CMK (cell line): ENCODE measurements around the gene FXYD1.
A peak's percentile ranks its signal among the peaks of the same experiment; 100 is the strongest.
"Not testable (repeated sequence)": the region's sequence is repeated elsewhere in the genome, so short reads cannot be mapped to it uniquely, and the experiment has no call there.

Experiments
- DNase-seq: peaks from one replicate; pipeline ENCODE4 v3.0.0-alpha.2; 2010; ENCODE audit warnings: low read depth

The FXYD1 gene

DNA sequence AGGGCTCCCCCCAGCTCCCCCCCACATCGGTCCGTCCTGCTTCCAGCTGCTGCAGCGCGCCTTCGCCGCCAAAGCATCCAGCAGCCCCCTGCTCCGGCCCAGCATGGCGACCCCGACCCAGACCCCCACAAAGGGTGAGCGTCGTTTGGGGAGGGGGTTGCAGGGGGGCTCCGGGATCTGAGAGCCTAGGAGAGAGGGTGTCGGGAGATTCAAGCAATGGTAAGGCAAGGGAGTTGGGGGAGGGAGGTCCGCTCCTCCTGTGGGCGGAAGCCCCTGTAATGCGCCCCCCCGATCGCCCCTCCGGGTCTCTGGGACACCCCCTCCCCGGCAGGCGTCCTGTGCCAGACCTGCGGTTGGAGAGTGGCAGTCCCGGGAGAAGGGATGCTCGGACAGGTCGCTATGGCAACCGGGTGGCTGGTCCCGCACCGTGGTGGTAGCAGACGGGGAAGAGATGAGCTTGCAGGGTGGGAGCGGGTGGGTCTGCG, 4.6 kb downstream of the FXYD1 start, which contains the start of gene FXYD7:
TSS of gene FXYD7 (plus strand) at position 25 of the 485 bp plus-strand sequence. CDS start at position 104, 79 bp downstream.
- no peak for DNase-seq

- no peak for DNase-seq
Observed at GRCh38 chr19:35143818-35144217, 5.2 kb downstream of the FXYD1 start.

DNA sequence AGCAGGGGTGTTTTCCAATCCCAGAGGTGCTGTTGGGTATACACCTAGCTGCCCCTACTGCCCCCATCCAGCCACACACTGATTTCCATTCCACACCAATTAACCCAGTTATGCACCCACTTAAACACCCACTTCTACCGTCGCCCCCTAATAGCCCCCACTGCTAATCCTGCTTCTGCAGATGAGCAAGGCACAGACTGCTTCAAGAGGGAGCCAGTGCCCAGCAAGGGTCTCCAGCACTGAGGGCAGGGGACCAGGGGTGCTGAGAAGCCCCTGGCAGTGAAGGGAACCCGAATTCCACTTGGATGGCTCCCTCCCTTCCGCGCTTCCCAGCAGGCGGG, 5.6 kb downstream of the FXYD1 start:
- DNase-seq, result no peak

GRCh38 chr19:35144600-35145436, 6.2 kb downstream of the FXYD1 start:
- no peak for DNase-seq

DNA sequence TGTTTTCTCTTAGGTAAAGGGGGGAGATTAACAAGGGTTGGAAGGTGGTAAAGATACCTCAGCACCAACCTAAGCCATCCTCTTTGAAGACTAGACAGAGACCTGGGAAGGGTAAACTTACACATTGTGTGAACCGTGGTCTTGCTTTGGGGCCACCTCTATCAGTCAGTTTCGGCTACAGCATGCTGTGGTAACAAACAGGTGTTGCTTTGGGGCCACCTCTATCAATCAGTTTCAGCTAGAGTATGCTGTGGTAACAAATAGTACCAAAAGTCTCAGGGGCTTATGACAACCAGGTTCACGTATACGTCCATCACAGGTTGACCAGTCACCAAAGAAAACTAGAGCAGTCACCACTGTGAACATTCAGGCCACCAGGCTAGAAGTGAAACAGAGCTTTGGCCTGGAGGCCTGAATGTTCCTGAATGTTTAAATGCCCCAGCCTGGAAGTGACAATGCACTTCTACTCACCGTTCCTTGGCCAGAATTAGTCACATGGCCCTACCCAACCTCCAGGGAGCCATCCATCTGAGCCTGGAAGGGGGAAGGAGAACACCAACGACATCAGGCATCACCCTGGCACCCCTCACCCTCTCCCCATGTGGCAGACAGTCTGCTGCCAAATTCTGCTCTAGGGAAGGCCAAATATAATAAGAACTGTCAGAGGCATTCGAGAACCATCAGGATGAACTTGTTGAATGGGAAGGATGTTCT, 8.3 kb downstream of the FXYD1 start:
- DNase-seq, result no peak

GRCh38 chr19:35149463-35149862, 10.8 kb downstream of the FXYD1 start:
- DNase-seq, result no peak

GRCh38 chr19:35150445-35150844, 11.8 kb downstream of the FXYD1 start:
- DNase-seq, result no peak

DNA sequence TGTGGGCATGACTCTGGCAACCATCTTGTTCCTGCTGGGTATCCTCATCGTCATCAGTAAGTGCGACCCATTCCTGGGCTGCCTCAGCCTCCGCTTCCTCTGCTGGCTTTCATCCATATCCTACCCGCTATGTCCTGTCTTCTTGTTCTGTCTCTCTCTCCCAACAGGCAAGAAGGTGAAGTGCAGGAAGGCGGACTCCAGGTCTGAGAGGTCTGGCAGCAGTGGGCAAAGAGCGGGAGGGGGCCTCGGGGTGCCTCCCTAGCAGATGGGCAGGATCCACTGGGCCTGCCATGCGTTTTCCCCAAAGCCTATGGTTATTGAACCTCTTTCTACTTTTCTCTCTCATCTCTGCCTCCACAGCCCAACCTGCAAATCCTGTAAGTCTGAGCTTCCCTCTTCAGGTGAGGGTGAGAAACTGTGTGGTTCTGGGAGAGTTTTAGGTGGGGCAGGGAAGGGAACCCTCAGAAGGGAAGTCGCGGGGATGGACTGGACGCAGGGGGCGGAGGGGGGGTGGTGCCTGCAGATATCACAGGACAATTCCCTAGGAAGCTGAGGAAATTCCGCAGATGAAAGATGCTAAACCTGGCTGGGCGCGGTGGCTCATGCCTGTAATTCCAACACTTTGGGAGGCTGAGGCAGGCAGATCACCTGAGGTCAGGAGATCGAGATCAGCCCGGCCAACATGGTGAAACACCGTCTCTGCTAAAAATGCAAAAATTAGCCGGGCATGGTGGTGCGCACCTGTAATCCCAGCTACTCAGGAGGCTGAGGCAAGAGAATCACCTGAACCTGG, 12.8 kb downstream of the FXYD1 start:
- DNase-seq, result no peak

DNA sequence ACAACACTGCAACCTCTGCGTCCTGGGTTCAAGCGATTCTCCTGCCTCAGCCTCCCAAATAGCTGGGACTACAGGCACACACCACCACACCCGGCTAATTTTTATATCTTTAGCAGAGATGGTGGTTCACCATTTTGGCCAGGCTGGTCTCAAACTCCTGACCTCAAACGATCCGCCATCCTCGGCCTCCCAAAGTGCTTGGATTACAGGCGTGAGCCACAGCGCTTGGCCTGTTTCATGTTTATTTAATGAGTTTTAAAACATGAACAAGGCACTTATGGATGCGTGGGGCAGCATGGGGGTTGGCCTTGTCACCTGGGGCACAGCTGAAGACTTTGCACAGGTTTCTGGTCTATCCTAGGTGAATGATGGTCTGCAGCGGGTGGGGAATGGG, 14.5 kb downstream of the FXYD1 start:
- not testable (repeated sequence) for DNase-seq

DNA sequence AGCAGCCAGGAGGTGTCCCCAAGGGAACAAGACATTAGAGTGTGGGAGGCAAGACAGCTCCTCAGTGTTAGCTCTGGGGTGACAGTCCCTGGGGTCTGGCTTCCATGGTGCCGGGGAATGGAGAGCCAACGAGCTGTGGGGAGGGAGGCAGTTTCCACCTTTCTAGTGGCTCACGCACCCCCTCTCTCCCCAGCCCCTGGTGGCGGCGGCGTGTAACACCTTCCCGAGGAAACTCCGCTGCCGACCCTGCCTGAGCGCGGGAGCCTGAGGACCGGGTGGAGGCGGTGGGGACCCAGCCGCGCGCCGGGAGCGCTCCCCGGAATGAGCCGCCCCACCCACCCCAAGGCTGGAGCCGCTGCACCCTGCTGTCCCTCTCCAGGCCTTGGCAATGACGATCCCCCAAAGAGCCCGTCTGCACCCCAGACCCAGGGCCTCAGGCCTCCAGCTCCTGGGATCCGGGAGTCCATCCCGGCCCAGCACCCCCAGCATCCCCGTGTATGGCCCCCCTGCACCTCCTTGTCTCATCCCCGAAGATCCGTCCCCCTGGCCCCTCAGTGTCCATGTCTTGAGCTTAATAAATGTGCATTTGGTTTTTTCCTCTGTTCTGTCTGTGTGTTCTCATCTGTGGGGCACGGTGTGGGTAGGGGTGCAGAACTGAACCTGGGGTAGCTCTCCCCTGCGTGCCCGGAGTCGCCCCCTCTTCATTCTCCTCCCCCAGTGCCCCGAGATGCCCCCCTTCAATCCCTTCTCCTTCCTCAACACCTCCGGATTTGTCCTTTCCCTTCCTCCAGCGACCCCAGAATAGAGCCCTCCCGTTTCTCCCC, 15.3 kb downstream of the FXYD1 start:
- DNase-seq, result no peak

DNA sequence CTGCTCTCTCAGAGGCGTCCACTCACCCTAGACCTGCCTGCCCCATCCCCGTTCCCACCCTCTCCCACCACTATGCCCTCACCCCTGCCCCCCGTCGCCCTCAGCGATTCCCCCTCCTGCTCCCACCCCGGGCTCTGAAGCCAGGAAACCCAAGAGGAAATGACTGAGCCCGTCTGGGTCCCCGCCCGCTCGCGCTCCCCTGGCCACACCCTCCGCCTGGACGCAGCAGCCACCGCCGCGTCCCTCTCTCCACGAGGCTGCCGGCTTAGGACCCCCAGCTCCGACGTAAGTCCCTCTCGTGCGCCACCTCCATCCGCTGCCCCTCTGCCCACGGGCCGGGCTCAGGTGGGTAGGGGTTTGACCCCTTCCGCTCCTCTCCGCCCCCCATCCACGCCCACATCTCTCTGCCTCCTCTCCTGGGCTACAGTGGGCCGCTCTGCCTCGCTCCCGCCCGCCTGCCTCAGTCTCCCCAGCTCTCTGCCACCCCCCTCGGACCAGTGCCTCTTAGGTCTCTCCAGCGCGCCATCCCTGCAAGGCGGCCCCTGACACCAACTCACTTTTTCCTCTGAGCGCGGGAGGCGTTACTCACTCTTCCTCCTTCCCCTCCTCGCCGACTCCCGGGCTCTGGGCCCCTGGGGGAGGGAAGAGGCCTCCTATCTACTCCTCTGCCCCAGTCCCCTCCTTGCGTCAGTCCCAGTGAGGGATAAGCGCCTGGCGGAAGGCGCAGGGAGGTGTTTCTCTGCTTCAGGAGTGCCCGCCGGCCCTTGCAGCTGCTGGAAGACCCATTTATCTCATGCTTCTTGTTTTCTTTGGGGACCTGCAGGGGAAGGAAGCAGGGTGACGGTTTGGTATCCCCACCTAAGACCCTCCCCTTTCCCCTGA, 16.1 kb downstream of the FXYD1 start, which contains the start of gene FXYD5:
TSS of gene FXYD5 (plus strand) at position 211 of the 882 bp plus-strand sequence. CDS start 816 bp downstream, outside the sequence.
- peak; percentile 80 for DNase-seq

DNA sequence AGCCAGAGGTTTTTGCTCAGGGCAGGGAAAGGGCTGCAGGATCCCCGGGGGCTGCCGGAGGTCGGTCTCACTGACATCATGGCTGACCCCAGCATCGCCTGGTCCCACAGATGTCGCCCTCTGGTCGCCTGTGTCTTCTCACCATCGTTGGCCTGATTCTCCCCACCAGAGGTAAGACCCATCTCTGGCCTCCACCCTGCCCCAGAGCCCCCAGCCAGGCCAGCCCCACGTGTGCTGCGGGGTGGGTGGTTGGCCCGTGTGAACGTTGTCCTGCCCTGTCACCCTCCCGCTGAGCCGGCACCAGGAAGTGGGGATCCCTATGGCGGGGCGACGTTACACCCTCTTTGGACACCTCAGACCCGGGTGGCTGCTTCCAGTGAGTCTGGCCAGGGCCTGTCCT, 16.8 kb downstream of the FXYD1 start:
- no peak for DNase-seq

DNA sequence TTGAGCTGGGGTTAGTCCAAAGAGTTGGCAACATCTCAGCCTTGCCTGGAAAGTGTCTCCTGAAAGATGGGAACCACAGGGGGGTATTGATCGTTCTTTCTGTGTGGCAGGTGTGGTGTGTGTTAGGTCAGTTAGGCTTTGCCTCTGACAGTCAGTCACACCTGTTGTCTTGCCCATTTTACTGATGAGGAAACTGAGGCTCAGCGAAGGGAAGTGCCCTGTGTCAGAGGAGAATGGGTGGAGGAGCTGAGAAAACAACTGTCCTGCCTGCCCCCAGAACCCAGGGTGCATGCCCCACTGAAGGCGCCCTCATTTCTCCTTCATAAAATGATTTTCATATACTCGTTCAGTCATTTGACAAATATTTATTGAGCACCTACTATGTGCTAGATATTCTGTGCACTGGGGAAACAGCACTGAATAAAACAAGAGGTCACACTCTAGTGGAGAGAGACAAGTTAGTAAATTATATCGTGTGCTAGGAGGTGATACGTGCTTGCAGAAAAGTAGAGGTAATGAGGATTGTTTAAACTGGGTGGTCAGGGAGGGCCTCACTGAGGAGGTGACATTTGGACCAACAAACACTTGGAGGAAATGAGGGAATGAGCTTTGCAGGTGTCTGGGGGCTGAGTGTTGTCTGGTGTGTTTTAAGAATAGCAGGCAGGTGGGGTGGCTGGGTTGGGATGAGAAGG, 17.5 kb downstream of the FXYD1 start:
- DNase-seq, result no peak

DNA sequence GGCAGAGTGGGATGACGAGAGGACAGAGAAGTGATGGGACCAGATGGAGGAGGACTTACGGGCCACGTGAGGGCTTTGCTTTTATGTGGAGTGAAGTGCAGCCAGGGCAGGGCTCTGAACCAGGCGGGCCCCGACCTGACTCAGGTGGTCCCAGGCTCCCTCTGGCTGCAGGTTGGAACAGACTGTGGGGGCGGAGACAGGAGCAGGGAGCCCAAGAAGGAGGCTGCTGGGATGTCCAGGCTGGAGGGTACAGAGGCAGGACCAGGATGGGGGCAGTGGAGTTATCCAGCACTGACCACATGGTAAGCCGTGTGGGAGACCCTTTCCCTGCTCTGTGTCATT, 18.0 kb downstream of the FXYD1 start:
- no peak for DNase-seq

DNA sequence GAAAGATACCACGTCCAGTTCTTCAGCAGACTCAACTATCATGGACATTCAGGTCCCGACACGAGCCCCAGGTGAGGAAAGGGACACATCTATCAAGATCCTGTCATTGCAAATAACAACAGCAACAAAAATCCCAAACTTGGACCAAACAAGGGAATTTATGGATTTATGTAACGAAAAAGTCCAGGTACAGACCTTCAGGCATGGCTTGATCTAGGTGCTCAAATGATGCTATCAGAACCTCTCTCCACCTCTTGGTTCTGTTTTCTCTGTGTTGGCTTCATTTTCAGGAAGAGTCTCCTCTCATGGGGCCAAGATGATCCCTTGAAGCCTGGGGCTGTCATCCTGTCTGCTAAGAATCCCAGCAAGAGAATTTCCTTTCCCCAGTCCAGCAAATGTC, 18.8 kb downstream of the FXYD1 start:
- DNase-seq, result no peak

DNA sequence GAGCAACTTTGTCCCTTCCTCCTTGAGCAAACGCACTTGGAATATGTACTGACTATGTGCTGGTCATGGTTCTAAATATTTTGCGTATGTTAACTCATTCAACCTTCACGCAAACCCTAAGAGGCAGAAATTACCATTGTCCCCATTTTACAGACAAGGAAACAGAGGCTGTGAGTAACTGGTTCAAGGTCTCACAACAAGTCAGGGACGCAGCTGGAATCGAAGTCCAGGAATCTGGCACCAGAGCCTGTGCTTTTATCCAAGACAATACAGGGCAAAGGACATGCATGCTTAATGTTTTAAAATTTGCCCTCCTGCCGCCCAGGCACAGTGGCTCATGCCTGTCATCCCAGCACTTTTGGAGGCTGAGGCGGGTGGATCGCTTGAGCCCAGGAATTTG, 21.0 kb downstream of the FXYD1 start:
- DNase-seq, result no peak

DNA sequence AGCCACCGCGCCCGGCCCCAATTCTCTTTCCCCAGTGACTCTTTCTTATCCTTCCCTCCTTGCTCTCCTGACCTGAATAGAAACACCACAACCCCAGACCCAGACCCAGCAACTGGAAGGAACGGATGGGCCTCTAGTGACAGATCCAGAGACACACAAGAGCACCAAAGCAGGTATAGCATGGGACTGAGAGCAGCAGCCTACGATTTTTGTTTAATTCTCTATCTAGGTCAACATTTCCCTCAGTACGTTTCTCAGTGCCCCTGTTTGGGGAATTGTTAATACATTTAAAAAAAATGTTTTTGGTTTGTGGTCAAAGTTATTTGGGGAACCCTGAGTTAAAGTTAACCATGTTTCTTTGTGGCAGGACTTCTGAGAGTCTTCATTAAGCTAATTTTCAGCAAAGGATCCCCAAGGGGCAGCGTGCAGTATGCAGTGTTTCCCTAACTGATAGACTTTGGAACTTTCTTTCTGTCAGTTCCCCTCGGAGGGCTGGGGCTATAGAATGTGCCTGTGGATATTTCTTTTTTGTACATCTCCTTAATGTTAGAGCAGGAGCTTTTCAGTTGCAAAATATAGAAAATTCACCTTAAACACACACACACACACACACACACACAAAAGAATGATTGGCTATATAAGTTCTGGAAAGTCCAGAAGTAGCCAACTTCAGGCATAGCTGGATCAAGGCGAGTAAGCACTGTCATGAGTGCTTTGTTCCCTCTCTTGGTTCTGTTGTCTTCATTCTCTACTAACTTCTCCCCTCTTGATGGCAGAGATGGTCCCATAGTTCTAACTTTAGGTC, 22.2 kb downstream of the FXYD1 start:
- no peak for DNase-seq

GRCh38 chr19:35161434-35161743, 22.8 kb downstream of the FXYD1 start:
- no peak for DNase-seq
